ENCODE measurements around the gene CDC42. TPM values are rescaled to one million over a fixed set of nuclear protein-coding genes. Genes with fewer than 3 reads are reported as not detected.

CDC42 gene
- total RNA-seq, 5 donors from 2014 or later (not counting 1 experiment from before 2014, with no cell fraction given), result 181 to 348 (median 192) TPM

DNA sequence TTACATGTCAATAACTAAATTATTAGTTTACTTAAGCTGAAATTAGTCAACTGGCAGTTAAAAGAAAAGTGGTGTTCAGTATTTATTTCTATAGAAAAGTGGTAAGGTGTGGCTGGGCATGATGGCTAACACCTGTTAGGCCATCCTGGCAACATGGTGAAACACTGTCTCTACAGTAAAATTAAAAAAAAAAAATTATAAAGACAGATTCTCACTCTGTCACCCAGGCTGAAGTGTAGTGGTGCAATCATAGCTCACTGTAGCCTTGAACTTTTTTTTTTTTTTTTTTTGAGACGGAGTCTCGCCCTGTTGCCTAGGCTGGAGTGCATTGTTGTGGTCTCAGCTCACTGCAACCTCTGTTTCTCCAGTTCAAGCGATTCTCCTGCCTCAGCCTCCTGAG, 57.5 kb downstream of the CDC42 start:
- peaks cover 45 to 48% (median 46%) of the 10 kb centered on the region in 3 donors for H3K4me1 Mint-ChIP-seq
- POLR2A ChIA-PET, result no interaction called here

DNA sequence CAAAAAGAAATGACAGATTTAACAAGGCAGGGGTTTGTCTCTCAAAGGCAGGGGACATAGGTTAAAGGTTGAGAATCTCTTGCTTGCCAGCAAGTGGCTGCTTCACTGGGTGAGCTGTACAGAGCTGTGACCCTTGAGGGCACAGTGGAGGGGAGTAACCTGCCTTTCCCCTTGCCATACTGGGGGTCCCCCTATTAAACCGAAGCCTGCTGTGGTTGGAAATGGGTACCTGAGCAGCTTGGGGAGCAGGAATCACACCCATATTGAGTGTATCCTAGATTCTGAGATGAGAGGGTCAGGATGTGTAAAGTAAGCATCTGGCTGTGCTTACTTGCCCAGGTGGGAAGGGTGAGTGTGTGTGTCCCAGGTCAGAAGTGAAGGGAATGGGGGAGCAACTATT, 58.6 kb downstream of the CDC42 start:
- Mint-ChIP-seq H3K4me1 (peaks cover 41 to 45% (median 44%) of the 10 kb centered on the region in 3 donors), H3K27me3 (no peaks in the 10 kb centered on the region), H3K4me3 (no peak overlapping the region), H3K9me3 (no peaks in the 10 kb centered on the region), H3K36me3 (peaks cover 27% of the 10 kb centered on the region), H3K27ac (peak overlapping the region in 1 of 2 donors; percentile 6)
- Histone ChIP-seq H3K9me3 (no peaks in the 10 kb centered on the region), H3K36me3 (ENCODE audit: control insufficient read depth in 2 of 2, extremely low read depth in 1 of 2, insufficient read depth in 1 of 2, low read length in 1 of 2) (peaks cover 23 to 74% of the 10 kb centered on the region in 2 donors), H3K4me3 (ENCODE audit: control insufficient read depth in 1 of 2, extremely low read depth in 1 of 2, low read length in 1 of 2) (no peak overlapping the region), H3K4me1 (ENCODE audit: control insufficient read depth in 1 of 2, extremely low read depth in 1 of 2, insufficient read depth in 2 of 2, low read length in 2 of 2) (peaks cover 6 to 33% of the 10 kb centered on the region in 2 experiments), H3K27me3 (replicated peaks in 1 of 2; ENCODE audit: control insufficient read depth in 2 of 2, extremely low read depth in 1 of 2, insufficient read depth in 2 of 2, low read length in 1 of 2) (no peaks in the 10 kb centered on the region), H3K27ac (ENCODE audit: low read length) (no peak overlapping the region)
- ChIA-PET CTCF (no interaction called here), POLR2A (no interaction called here)
- ATAC-seq (replicated peaks in 1 of 4), result no peak
- 100% methylated on average over 1 of the region's 1 CpG for WGBS (ENCODE audit: insufficient coverage)
- no peak for DNase-seq

More for the DNA sequence above, 57.5 kb downstream of the CDC42 start:
- Histone ChIP-seq H3K4me1 (ENCODE audit: control insufficient read depth in 1 of 2, extremely low read depth in 1 of 2, insufficient read depth in 2 of 2, low read length in 2 of 2) (peaks cover 14 to 37% of the 10 kb centered on the region in 2 experiments), H3K36me3 (ENCODE audit: control insufficient read depth in 2 of 2, extremely low read depth in 1 of 2, insufficient read depth in 1 of 2, low read length in 1 of 2) (peaks cover 21 to 64% of the 10 kb centered on the region in 2 donors), H3K27me3 (replicated peaks in 1 of 2; ENCODE audit: control insufficient read depth in 2 of 2, extremely low read depth in 1 of 2, insufficient read depth in 2 of 2, low read length in 1 of 2) (no peaks in the 10 kb centered on the region), H3K27ac (ENCODE audit: low read length) (no peak overlapping the region), H3K4me3 (ENCODE audit: control insufficient read depth in 1 of 2, extremely low read depth in 1 of 2, low read length in 1 of 2) (no peak overlapping the region), H3K9me3 (no peaks in the 10 kb centered on the region)
- no peak for DNase-seq
- CTCF ChIA-PET, result interaction anchor here (0.6 to 0.7 kb wide), 2 partner anchors 10 to 530 kb away, joined by 3 read pairs; no protein-coding TSS in a partner anchor
- WGBS (ENCODE audit: insufficient coverage), result no CpG with 5 or more reads among the region's 3 CpGs
- ATAC-seq (replicated peaks in 1 of 4), result no peak
- no peak overlapping the region for H3K27ac Mint-ChIP-seq
- peaks cover 31% of the 10 kb centered on the region for H3K36me3 Mint-ChIP-seq
- no peaks in the 10 kb centered on the region for H3K27me3 Mint-ChIP-seq
- H3K9me3 Mint-ChIP-seq, result no peaks in the 10 kb centered on the region
- no peak overlapping the region for H3K4me3 Mint-ChIP-seq

DNA sequence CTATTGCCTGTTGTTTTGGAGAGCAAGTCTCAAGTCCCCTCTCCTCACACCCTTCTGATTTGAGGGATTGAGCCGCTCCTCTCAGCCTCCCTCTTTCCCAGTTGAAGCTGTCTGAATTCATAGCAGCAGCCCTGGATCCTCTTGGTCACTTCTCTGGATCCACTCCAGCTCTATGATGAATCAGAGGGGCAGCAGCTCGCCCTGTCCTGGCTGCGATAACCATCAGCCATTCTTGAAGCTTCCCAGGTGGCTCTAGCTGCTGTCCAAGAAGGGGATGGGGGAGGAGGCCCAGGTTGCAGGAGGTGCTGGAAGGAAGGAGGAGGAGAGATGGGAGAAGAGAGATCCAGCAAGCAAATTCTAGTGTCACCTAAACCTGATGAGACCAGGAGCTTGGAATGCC, 59.1 kb downstream of the CDC42 start:
- no peaks in the 10 kb centered on the region for H3K9me3 Mint-ChIP-seq
- Histone ChIP-seq H3K36me3 (ENCODE audit: control insufficient read depth in 2 of 2, extremely low read depth in 1 of 2, insufficient read depth in 1 of 2, low read length in 1 of 2) (peaks cover 19 to 74% of the 10 kb centered on the region in 2 donors), H3K4me3 (ENCODE audit: control insufficient read depth in 1 of 2, extremely low read depth in 1 of 2, low read length in 1 of 2) (no peak overlapping the region), H3K27me3 (replicated peaks in 1 of 2; ENCODE audit: control insufficient read depth in 2 of 2, extremely low read depth in 1 of 2, insufficient read depth in 2 of 2, low read length in 1 of 2) (no peaks in the 10 kb centered on the region), H3K9me3 (no peaks in the 10 kb centered on the region), H3K27ac (ENCODE audit: low read length) (no peak overlapping the region), H3K4me1 (ENCODE audit: control insufficient read depth in 1 of 2, extremely low read depth in 1 of 2, insufficient read depth in 2 of 2, low read length in 2 of 2) (peaks cover 4 to 29% of the 10 kb centered on the region in 2 experiments)
- H3K4me3 Mint-ChIP-seq, result no peak overlapping the region
- peak overlapping the region; percentile 63 to 72 for H3K27ac Mint-ChIP-seq
- H3K36me3 Mint-ChIP-seq, result peaks cover 31% of the 10 kb centered on the region
- ChIA-PET CTCF (no interaction called here), POLR2A (no interaction called here)
- WGBS (ENCODE audit: insufficient coverage), result 100% methylated on average over 1 of the region's 3 CpGs
- DNase-seq (no peak), ATAC-seq (replicated peaks in 1 of 4) (no peak)
- peaks cover 36 to 44% (median 43%) of the 10 kb centered on the region in 3 donors for H3K4me1 Mint-ChIP-seq
- no peaks in the 10 kb centered on the region for H3K27me3 Mint-ChIP-seq

DNA sequence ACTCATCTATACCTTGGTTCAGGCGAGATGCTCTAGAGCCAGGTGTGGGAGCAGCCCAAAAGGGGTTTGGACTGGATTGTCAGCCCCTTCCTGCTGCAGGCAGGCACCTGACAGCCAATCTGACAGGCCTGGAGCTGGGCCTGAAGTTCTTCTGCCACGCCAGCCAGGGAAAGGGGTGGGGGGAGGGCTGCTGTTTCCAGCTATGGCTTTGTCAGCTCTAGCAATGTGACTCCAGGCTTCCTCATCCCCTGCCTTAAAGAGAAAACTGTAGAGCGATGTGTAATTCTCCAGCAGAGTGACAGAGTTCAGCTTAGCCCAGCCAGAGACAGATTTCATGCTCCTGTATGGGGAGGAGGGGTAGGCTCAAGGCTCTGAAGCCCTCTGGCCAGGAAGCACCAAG, 60.0 kb downstream of the CDC42 start:
- H3K4me1 ChIP-seq (ENCODE audit: control insufficient read depth in 1 of 2, extremely low read depth in 1 of 2, insufficient read depth in 2 of 2, low read length in 2 of 2), result peaks cover 0 to 29% of the 10 kb centered on the region in 2 experiments
- Mint-ChIP-seq H3K4me1 (peaks cover 29 to 44% (median 41%) of the 10 kb centered on the region in 3 donors), H3K9me3 (no peaks in the 10 kb centered on the region), H3K27me3 (no peaks in the 10 kb centered on the region), H3K36me3 (peaks cover 31% of the 10 kb centered on the region), H3K27ac (peak overlapping the region in 1 of 2 donors; percentile 17), H3K4me3 (no peak overlapping the region)
- ATAC-seq (replicated peaks in 1 of 4), result no peak
- ChIA-PET CTCF (no interaction called here), POLR2A (no interaction called here)
- no peak overlapping the region for H3K4me3 ChIP-seq (ENCODE audit: control insufficient read depth in 1 of 2, extremely low read depth in 1 of 2, low read length in 1 of 2)
- no peak for DNase-seq
- H3K27ac ChIP-seq (ENCODE audit: low read length), result no peak overlapping the region
- peaks cover 16 to 71% of the 10 kb centered on the region in 2 donors for H3K36me3 ChIP-seq (ENCODE audit: control insufficient read depth in 2 of 2, extremely low read depth in 1 of 2, insufficient read depth in 1 of 2, low read length in 1 of 2)
- 82% methylated on average over 3 of the region's 3 CpGs for WGBS (ENCODE audit: insufficient coverage)
- H3K27me3 ChIP-seq (replicated peaks in 1 of 2; ENCODE audit: control insufficient read depth in 2 of 2, extremely low read depth in 1 of 2, insufficient read depth in 2 of 2, low read length in 1 of 2), result no peaks in the 10 kb centered on the region
- no peaks in the 10 kb centered on the region for H3K9me3 ChIP-seq

DNA sequence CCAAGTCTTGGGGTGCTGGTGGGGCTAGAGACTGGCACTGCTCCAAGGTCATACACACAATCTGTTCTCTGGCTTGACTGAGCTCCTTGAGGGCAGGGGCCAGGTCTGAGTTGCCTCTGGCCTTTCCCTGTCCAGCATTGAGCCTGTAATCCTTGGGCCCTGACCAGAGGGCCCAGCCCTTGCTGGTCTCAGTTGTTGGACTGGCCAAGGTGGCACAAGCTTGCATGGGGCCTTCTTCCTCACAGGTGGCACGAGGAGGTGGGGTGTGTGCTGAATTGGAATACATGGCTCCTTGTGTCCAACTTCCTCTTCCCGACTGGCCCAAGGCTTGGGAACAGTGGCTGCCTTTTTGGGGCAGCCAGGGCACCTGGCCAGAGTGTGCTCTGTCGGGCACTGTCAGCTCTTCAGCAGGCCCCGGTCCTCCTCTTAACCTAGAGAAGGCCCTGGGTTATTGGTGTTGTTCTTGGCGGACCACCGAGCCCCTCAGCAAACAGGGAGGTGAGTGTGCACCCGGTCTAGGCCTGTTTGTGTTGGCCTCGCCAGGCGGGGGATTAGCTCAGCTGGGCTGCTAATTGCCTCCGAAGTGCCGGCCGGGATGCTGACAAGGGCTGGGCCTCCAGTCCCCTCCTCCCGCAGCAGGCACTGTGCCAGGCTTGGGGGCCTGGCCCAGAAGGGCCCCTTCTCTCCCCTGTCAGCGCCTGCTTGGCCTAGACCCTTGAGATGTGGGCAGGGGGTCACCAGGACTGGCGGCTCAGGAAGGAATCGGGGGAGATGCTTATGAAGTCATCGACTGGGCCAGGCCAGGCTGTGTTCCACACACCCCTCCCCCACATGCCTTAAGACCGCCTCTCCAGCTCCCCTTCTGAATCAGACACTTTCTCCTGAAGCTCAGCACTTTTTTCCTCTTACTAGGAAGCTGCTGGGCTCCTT, 61.8 kb downstream of the CDC42 start:
- H3K27ac Mint-ChIP-seq, result peak overlapping the region; percentile 6 to 61
- POLR2A ChIA-PET, result no interaction called here
- peaks cover 0 to 16% of the 10 kb centered on the region in 2 experiments for H3K4me1 ChIP-seq (ENCODE audit: control insufficient read depth in 1 of 2, extremely low read depth in 1 of 2, insufficient read depth in 2 of 2, low read length in 2 of 2)

DNA sequence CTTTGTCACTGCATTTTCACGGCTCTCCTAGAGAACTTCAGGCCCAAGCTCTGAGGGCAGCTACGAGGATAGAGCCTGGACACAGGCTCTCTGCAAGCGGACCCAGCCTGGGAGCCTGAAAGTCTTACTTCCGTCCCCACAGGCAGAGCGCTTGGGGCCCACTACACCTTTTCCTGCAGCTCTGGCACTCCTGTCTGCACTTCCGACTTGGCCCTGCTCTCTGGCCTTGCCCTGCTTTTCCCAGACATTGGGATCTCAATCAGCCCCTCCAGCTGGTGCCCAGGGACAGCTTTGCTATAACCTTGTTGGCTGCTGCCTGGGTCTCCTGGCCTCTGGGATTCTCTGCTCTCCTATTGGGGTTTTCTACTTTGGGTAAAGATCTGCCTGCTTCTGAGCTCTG, 62.8 kb downstream of the CDC42 start:
- Mint-ChIP-seq H3K4me3 (no peak overlapping the region), H3K36me3 (peaks cover 32% of the 10 kb centered on the region), H3K4me1 (peaks cover 13 to 39% (median 30%) of the 10 kb centered on the region in 3 donors), H3K27ac (peak overlapping the region in 1 of 2 donors; percentile 61), H3K9me3 (no peaks in the 10 kb centered on the region), H3K27me3 (no peaks in the 10 kb centered on the region)
- POLR2A ChIA-PET, result no interaction called here
- H3K27ac ChIP-seq (ENCODE audit: low read length), result no peak overlapping the region
- no peaks in the 10 kb centered on the region for H3K27me3 ChIP-seq (replicated peaks in 1 of 2; ENCODE audit: control insufficient read depth in 2 of 2, extremely low read depth in 1 of 2, insufficient read depth in 2 of 2, low read length in 1 of 2)
- CTCF ChIA-PET, result no interaction called here
- peaks cover 17 to 60% of the 10 kb centered on the region in 2 donors for H3K36me3 ChIP-seq (ENCODE audit: control insufficient read depth in 2 of 2, extremely low read depth in 1 of 2, insufficient read depth in 1 of 2, low read length in 1 of 2)
- 92% methylated on average over 6 of the region's 6 CpGs for WGBS (ENCODE audit: insufficient coverage)
- H3K4me3 ChIP-seq (ENCODE audit: control insufficient read depth in 1 of 2, extremely low read depth in 1 of 2, low read length in 1 of 2), result no peak overlapping the region
- no peak for ATAC-seq (replicated peaks in 1 of 4)
- H3K9me3 ChIP-seq, result no peaks in the 10 kb centered on the region
- DNase-seq, result peak in 1 of 35 experiments; percentile 17
- peaks cover 0 to 16% of the 10 kb centered on the region in 2 experiments for H3K4me1 ChIP-seq (ENCODE audit: control insufficient read depth in 1 of 2, extremely low read depth in 1 of 2, insufficient read depth in 2 of 2, low read length in 2 of 2)

More for the DNA sequence above, 61.8 kb downstream of the CDC42 start:
- no peaks in the 10 kb centered on the region for H3K27me3 Mint-ChIP-seq
- 91% methylated on average over 13 of the region's 18 CpGs for WGBS (ENCODE audit: insufficient coverage)
- peaks cover 28% of the 10 kb centered on the region for H3K36me3 Mint-ChIP-seq
- DNase-seq (peak in 1 of 35 experiments; percentile 20), ATAC-seq (replicated peaks in 1 of 4) (no peak)
- H3K9me3 ChIP-seq, result no peaks in the 10 kb centered on the region
- peaks cover 13 to 39% (median 30%) of the 10 kb centered on the region in 3 donors for H3K4me1 Mint-ChIP-seq
- H3K27me3 ChIP-seq (replicated peaks in 1 of 2; ENCODE audit: control insufficient read depth in 2 of 2, extremely low read depth in 1 of 2, insufficient read depth in 2 of 2, low read length in 1 of 2), result no peaks in the 10 kb centered on the region
- H3K4me3 Mint-ChIP-seq, result no peak overlapping the region
- H3K36me3 ChIP-seq (ENCODE audit: control insufficient read depth in 2 of 2, extremely low read depth in 1 of 2, insufficient read depth in 1 of 2, low read length in 1 of 2), result peaks cover 17 to 60% of the 10 kb centered on the region in 2 donors
- CTCF ChIA-PET, result no interaction called here
- no peak overlapping the region for H3K4me3 ChIP-seq (ENCODE audit: control insufficient read depth in 1 of 2, extremely low read depth in 1 of 2, low read length in 1 of 2)
- H3K9me3 Mint-ChIP-seq, result no peaks in the 10 kb centered on the region
- no peak overlapping the region for H3K27ac ChIP-seq (ENCODE audit: low read length)

All from T-cell (primary cell).